Activated CD4-positive, alpha-beta memory T cell treated with anti-CD3 and anti-CD28 coated beads for 36 hours (primary cell): ENCODE results near the gene PAX6. TPM values are rescaled to one million over a fixed set of nuclear protein-coding genes. Genes with fewer than 3 reads are reported as not detected.
"Not testable (repeated sequence)": the region's sequence is repeated elsewhere in the genome, so short reads cannot be mapped to it uniquely, and the experiment has no call there.

Experiments used
- CTCF ChIA-PET: fragments of 350-600 bp; sonication (Branson Sonifier 250); formaldehyde crosslinking; loops from one replicate; lab custom pipeline; 2021; ENCODE audit warnings: antibody characterized with exemption, inconsistent platforms; lab: Charles Lee
- POLR2A ChIA-PET: fragments of 350-600 bp; sonication (Branson Sonifier 250); formaldehyde crosslinking; loops from one replicate; lab custom pipeline; 2021; ENCODE audit warnings: antibody characterized with exemption; lab: Charles Lee
- DNase-seq: peaks from one replicate; pipeline ENCODE4 v3.0.0-alpha.2; 2020
- H3K27ac Mint-ChIP-seq: one replicate; pipeline ENCODE4 v1.8.0; 2021; ENCODE audit warnings: mixed read lengths
- H3K27me3 Mint-ChIP-seq: one replicate; pipeline ENCODE4 v1.8.0; 2021; ENCODE audit warnings: mixed read lengths
- H3K36me3 Mint-ChIP-seq: one replicate; pipeline ENCODE4 v1.8.0; 2021; ENCODE audit warnings: mixed read lengths
- H3K4me1 Mint-ChIP-seq: one replicate; pipeline ENCODE4 v1.8.0; 2021; ENCODE audit warnings: low read depth, mixed read lengths
- H3K4me3 Mint-ChIP-seq: one replicate; pipeline ENCODE4 v1.8.0; 2021; ENCODE audit warnings: mild to moderate bottlenecking, mixed read lengths
- H3K9me3 Mint-ChIP-seq: one replicate; pipeline ENCODE4 v1.8.0; 2021; ENCODE audit warnings: mixed read lengths
- intact Hi-C: fragments of 100-400 bp; cut with micrococcal nuclease; formaldehyde crosslinking; loops from one replicate; pipeline ENCODE4 v1.15.1; 2023
- total RNA-seq, 2 experiments: library from RNA; stranded (reverse); gene quantifications; one replicate each; pipeline ENCODE4 v1.2.3, GENCODE V29; 2021

PAX6 gene
- total RNA-seq, 2 experiments from 2014 or later, result not detected

DNA sequence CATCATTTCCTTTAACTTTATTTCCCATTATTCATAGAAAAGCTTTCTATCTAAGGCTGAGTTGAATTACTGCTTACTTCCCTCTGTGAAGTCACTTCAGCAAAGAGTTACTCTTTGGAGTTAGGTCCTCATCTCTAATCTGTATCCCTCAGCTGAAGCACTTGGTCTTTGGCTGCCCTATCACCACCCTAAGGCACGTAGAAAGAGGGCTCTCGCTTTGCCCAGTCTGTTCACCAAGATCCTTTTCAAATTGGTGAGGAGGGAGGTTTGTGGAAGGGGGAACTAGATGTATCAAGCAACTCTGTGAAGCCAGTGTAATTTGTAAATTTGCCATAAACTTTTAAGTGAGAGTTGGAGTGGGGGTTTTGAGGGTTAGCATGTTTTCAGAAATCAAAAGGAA is 43.4 kb downstream of the PAX6 start:
- H3K4me1 Mint-ChIP-seq, result no peaks in the 10 kb centered on the region
- H3K9me3 Mint-ChIP-seq, result no peaks in the 10 kb centered on the region
- ChIA-PET CTCF (interaction anchor here (0.6 kb wide), 1 partner anchor 1868 kb away, joined by 3 read pairs; no protein-coding TSS in a partner anchor), POLR2A (interaction anchor here (0.6 kb wide), 1 partner anchor 160 kb away, joined by 3 read pairs; no protein-coding TSS in a partner anchor)
- peaks cover 5% of the 10 kb centered on the region for H3K36me3 Mint-ChIP-seq
- no peak for DNase-seq
- H3K27me3 Mint-ChIP-seq, result no peaks in the 10 kb centered on the region
- intact Hi-C loops, result no loop called here
- no peak overlapping the region for H3K4me3 Mint-ChIP-seq
- no peak overlapping the region for H3K27ac Mint-ChIP-seq

- Mint-ChIP-seq H3K36me3 (no peaks in the 10 kb centered on the region), H3K4me1 (no peaks in the 10 kb centered on the region), H3K27me3 (no peaks in the 10 kb centered on the region)
These were observed 44.1 kb downstream of the PAX6 start for GRCh38 chr11:31767066-31767465.

DNA sequence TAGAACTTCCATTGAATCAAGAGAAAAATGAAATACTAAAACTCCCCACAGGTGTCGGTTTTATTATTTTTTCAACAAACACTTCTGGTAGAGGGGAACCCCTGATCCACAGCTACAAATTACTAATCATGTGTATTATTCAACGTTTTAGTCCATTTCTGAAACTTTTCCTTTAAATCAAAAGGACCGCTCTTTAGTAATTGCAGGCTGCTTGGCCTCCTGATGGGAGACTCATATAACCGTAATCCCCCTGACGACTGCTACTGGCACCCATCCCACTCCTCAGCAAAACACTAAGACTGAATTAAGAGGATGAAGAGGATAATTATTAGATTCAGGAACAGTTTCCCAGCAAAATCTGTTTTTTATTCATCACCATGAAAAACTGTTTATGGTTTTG is 46.4 kb downstream of the PAX6 start:
- Mint-ChIP-seq H3K4me3 (no peak overlapping the region), H3K36me3 (no peaks in the 10 kb centered on the region), H3K27ac (no peak overlapping the region), H3K27me3 (no peaks in the 10 kb centered on the region), H3K4me1 (no peaks in the 10 kb centered on the region), H3K9me3 (no peaks in the 10 kb centered on the region)
- intact Hi-C loops, result no loop called here
- ChIA-PET CTCF (no interaction called here), POLR2A (no interaction called here)
- no peak for DNase-seq

More at GRCh38 chr11:31767066-31767465, 44.1 kb downstream of the PAX6 start:
- ChIA-PET CTCF (no interaction called here), POLR2A (interaction anchor here (0.6 kb wide), 1 partner anchor 160 kb away, joined by 3 read pairs; no protein-coding TSS in a partner anchor)
- no peak for DNase-seq
- intact Hi-C loops, result no loop called here
- no peaks in the 10 kb centered on the region for H3K9me3 Mint-ChIP-seq
- H3K27ac Mint-ChIP-seq, result no peak overlapping the region
- no peak overlapping the region for H3K4me3 Mint-ChIP-seq

DNA sequence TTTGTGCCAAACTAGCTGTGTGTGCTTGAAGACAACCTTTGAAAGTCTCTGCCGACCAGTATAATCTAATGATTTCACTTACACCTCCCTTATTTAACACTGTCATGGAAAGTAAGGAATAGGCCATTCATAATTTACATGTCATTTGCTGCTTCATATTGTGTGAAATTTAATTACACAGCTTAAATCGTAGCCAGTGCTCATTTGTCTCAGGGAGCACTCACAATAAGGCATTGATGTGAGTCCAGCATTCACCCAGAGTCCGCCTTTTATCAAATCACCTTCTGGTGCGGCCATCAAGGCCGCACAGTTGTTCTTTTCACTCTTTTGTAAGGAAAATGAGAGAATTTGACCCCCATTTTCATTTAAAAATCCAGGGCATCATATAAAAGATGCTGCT is 46.9 kb downstream of the PAX6 start:
- CTCF ChIA-PET, result no interaction called here
- POLR2A ChIA-PET, result no interaction called here
- no peaks in the 10 kb centered on the region for H3K9me3 Mint-ChIP-seq
- intact Hi-C loops, result no loop called here
- H3K4me3 Mint-ChIP-seq, result no peak overlapping the region
- H3K27ac Mint-ChIP-seq, result no peak overlapping the region
- DNase-seq, result no peak
- H3K4me1 Mint-ChIP-seq, result no peaks in the 10 kb centered on the region
- H3K27me3 Mint-ChIP-seq, result no peaks in the 10 kb centered on the region
- H3K36me3 Mint-ChIP-seq, result no peaks in the 10 kb centered on the region

- H3K9me3 Mint-ChIP-seq, result no peaks in the 10 kb centered on the region
- no peak for DNase-seq
- no peaks in the 10 kb centered on the region for H3K27me3 Mint-ChIP-seq
- H3K27ac Mint-ChIP-seq, result no peak overlapping the region
- POLR2A ChIA-PET, result no interaction called here
- intact Hi-C loops, result no loop called here
- no peaks in the 10 kb centered on the region for H3K36me3 Mint-ChIP-seq
- no peak overlapping the region for H3K4me3 Mint-ChIP-seq
- CTCF ChIA-PET, result no interaction called here
- no peaks in the 10 kb centered on the region for H3K4me1 Mint-ChIP-seq
These were observed 47.8 kb downstream of the PAX6 start for GRCh38 chr11:31763296-31763695.

DNA sequence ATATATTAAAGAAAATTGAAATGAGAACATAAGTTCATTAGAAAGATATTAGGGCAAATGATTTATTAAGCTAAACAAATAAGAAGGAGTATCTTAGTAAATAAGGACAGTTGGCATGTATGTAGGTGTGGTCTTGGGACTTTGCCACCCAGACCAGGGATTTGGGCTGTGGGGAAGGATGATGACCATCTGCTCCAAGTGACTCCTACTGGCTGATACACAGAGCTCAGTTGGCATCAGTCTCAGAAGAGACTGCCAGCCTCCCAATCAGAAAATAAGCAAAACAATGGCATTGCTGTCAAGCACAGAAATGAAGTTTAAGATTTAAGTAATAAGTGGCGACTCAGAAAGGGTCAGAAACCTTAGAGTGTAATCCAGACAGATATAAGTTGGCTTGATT is 49.5 kb downstream of the PAX6 start:
- ChIA-PET POLR2A (no interaction called here), CTCF (no interaction called here)
- no peak for DNase-seq
- H3K9me3 Mint-ChIP-seq, result no peaks in the 10 kb centered on the region
- intact Hi-C loops, result no loop called here
- no peak overlapping the region for H3K4me3 Mint-ChIP-seq
- H3K27me3 Mint-ChIP-seq, result no peaks in the 10 kb centered on the region
- no peaks in the 10 kb centered on the region for H3K36me3 Mint-ChIP-seq
- H3K27ac Mint-ChIP-seq, result no peak overlapping the region
- H3K4me1 Mint-ChIP-seq, result no peaks in the 10 kb centered on the region

DNA sequence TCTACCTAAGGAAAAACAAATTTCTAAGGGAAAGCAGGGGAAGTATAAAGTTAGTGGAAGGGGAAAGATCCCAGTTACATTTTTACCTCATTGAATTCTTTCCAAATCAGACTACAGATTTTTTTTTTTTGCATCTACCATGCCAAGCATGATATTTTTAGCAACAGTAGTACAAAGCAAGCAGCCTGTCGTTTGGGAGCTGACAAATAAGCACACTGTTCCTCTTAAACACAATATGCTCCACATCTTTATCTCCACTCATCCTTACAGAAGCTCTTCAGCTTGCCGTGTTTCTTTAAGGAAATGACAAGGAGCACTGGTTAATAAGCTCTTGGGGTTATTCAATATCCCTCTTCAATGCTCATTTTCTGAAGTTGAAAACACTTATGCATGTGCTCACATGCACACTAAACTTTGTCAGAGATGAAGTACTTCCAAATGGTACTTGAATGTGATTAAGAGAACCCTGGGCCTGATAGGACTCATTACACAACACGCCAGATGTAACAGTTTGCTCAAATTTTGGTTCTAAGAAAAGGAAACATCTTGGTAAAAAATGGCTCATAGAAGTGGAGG is 53.8 kb downstream of the PAX6 start:
- POLR2A ChIA-PET, result no interaction called here

DNA sequence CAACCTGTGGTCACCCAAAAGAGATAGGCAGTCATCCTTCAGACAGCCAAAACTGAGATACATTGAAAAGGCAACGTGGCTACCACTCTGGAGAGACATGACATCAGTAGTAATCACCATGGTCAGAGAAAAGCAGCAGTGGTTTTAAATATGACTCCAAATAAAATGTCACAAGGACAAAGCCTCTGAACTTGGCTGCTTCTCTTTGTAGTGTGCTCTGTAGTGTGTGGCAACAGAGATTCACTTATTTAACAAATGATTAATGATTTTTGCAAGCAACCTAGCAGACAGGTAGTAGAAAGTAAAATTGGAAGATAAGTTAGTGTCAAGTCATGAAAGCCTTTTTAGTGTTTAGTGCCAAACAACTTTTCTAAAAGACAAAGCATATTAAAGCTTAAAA is 63.5 kb downstream of the PAX6 start:
- intact Hi-C loops, result no loop called here
- H3K9me3 Mint-ChIP-seq, result peaks cover 15% of the 10 kb centered on the region
- no peaks in the 10 kb centered on the region for H3K27me3 Mint-ChIP-seq
- H3K4me3 Mint-ChIP-seq, result no peak overlapping the region
- ChIA-PET POLR2A (no interaction called here), CTCF (no interaction called here)
- peaks cover 6% of the 10 kb centered on the region for H3K36me3 Mint-ChIP-seq
- no peak overlapping the region for H3K27ac Mint-ChIP-seq
- DNase-seq, result no peak
- H3K4me1 Mint-ChIP-seq, result no peaks in the 10 kb centered on the region

More for the DNA sequence above, 53.8 kb downstream of the PAX6 start:
- DNase-seq, result no peak
- Mint-ChIP-seq H3K27ac (no peak overlapping the region), H3K9me3 (no peaks in the 10 kb centered on the region), H3K4me3 (no peak overlapping the region), H3K36me3 (no peaks in the 10 kb centered on the region), H3K4me1 (no peaks in the 10 kb centered on the region), H3K27me3 (no peaks in the 10 kb centered on the region)
- CTCF ChIA-PET, result no interaction called here
- intact Hi-C loops, result no loop called here

DNA sequence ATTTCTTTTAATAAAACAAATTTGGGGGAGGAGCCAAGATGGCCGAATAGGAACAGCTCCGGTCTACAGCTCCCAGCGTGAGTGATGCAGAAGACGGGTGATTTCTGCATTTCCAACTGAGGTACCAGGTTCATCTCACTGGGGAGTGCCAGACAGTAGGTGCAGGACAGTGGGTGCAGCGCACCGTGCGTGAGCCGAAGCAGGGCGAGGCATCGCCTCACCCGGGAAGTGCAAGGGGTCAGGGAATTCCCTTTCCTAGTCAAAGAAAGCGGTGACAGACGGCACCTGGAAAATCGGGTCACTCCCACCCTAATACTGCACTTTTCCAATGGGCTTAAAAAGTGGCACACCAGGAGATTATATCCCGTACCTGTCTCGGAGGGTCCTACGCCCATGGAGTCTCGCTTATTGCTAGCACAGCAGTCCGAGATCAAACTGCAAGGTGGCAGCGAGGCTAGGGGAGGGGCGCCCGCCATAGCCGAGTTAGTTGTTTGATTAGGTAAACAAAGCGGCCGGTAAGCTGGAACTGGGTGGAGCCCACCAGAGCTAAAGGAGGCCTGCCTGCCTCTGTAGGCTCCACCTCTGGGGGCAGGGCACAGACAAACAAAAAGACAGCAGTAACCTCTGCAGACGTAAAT is 70.3 kb downstream of the PAX6 start:
- H3K4me1 Mint-ChIP-seq, intact Hi-C loops, POLR2A ChIA-PET, DNase-seq, H3K27ac Mint-ChIP-seq, H3K4me3 Mint-ChIP-seq, H3K27me3 Mint-ChIP-seq, CTCF ChIA-PET: not testable (repeated sequence)
- Mint-ChIP-seq H3K36me3 (peaks cover 10% of the 10 kb centered on the region), H3K9me3 (peaks cover 37% of the 10 kb centered on the region)

DNA sequence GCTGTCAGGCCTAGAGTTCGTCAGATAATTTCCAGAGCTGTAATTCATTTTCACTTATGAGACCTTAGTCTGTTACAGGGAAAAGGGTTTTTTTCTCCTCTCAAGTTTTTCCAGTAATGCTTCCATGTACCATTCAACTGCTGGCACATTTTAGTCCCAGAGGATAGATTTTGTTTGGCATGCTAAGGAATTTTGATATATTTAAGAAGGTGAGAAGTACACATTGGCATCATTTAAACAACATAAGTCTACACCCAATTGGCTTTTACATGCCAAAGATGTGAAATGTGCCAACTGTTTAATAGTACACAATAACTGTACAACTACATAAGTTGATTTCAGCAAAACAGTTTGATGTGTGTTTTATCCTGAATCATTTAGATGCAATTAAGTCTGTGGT is 71.0 kb downstream of the PAX6 start:
- Mint-ChIP-seq H3K27me3 (no peaks in the 10 kb centered on the region), H3K4me3 (no peak overlapping the region), H3K4me1 (no peaks in the 10 kb centered on the region), H3K9me3 (peaks cover 39% of the 10 kb centered on the region), H3K27ac (no peak overlapping the region), H3K36me3 (peaks cover 10% of the 10 kb centered on the region)
- no peak for DNase-seq
- CTCF ChIA-PET, result no interaction called here
- POLR2A ChIA-PET, result no interaction called here
- intact Hi-C loops, result no loop called here
